Measurements from ENCODE around the gene GPR15.

The GPR15 gene

DNA sequence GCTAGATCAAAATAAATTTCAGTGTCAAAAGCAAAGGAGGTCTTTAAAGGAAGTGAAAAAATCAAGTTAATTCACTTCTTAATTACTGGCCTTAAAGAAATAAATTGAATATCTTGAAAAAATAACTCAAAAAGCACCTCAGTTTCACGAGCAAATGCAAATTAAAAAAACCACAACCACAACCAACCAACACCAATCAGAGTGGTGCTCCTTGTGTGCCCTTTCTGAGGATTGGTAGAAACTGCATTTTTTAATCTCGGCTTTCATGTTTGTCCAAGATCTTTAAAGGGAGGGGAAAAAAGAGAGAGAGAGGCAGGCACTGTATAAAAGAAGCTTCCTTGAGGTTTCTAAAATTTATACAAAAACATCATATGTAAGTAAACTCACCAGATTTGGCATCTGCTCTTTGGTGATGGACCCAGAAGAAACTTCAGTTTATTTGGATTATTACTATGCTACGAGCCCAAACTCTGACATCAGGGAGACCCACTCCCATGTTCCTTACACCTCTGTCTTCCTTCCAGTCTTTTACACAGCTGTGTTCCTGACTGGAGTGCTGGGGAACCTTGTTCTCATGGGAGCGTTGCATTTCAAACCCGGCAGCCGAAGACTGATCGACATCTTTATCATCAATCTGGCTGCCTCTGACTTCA is at the start of gene GPR15:
Gene GPR15, plus strand, starts transcription at position 357 of the 653 bp plus-strand sequence. Its CDS starts 56 bp downstream, at position 413.
- no peak for DNase-seq

- no peak for DNase-seq
Observed at GRCh38 chr3:98482717-98483482, 48.9 kb upstream of the GPR15 start.

- no peak for DNase-seq
Observed at GRCh38 chr3:98483626-98484025, 48.2 kb upstream of the GPR15 start.

GRCh38 chr3:98497381-98497780 is 34.4 kb upstream of the GPR15 start, which contains the start of gene OR5K2:
TSS of gene OR5K2 (plus strand) at chr3:98497681. CDS start at chr3:98497681, 0 bp downstream.
- DNase-seq = no peak

DNA sequence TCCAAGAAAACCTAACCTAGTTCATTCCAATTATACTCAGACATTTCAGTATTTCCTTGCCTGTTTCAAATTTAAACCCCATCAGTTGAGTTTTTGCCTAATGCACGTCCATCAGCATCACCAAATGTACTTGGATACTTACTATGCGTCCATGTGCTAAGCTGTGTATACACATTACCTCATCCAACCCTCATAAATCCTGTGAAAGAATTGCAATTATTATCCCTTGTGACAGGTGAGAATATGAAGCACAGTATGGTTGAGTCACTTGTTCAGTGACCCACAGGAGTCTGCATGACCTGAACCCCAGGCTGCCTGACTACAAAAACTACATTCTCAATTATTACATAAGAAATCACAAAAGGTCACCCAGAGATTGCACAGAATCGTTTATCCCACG is 31.8 kb upstream of the GPR15 start:
- no peak for DNase-seq

GRCh38 chr3:98501270-98501669 is 30.5 kb upstream of the GPR15 start:
- peak; percentile 14 for DNase-seq

DNA sequence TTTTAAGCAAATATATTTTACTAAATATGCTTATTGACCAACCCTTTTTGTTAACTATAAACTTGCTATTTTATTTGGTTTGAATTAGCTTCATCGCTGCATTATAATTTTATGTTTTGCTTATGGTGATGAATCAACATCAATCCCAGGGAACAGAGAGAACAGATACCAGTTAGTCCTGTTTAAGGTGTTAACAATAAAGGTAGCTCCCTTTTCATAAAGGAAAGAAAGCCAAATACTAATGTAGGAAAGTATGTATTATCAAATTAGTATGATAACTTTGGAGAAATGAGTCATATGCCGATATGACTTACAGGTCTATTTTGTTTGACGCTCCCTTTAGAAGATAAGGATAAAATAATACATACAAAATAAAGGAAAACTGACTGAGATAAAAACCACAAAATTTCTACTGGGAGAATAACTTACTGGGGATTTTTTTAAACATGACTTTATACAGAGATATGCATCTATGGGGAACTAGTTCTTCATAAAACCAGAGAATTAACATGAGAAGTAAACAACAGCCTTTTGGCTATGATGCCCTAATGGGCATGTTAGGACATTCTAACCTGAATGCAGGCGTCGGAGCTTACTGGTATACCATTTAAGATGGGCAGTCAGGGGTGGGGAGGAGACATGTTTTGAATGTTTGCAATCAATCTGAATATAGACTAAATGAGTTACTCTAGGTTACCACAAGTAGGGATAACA is 29.8 kb upstream of the GPR15 start:
- no peak for DNase-seq

- no peak for DNase-seq
Observed at GRCh38 chr3:98504539-98504938, 27.2 kb upstream of the GPR15 start.

DNA sequence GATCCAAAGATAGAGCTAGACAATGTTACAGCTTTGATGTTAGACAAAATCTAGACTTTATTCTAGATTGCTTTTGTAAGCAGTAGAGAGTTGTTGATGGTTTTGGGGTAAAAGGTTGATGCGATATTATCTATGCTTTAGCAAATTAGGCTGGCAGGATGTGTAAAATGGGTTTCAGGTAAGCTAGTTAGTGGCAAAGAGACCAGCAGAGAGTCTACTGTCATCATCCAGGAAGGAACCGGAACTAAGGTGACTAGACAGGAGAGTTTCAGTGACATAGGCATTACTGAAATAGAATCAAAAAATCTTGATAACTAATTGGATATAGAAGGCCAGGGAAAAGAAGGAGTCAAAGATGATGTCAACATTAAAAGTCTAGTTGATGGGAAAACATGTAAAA is 23.2 kb upstream of the GPR15 start:
- no peak for DNase-seq

DNA sequence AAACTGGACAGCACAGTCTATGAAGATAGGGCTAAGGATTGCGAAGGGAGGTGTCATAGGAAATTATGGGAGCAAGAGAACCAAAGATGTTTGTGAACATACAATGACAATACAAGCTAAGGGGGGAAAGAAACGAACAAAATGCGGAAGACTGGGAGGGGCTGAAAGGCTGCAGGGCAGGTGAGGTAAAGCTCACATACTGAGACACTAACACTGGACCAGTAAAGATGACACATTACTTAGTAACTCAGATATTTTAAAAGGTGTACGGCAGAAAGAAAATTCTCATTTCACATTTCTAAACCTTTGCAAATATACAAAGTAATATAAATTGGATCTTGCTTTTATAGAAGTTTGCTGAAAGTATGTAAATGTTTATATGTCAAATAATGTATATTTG is 19.2 kb upstream of the GPR15 start:
- no peak for DNase-seq

- DNase-seq = no peak
Observed at GRCh38 chr3:98513091-98513511, 18.7 kb upstream of the GPR15 start.

- DNase-seq = no peak
Observed at GRCh38 chr3:98513736-98514135, 18.0 kb upstream of the GPR15 start.

DNA sequence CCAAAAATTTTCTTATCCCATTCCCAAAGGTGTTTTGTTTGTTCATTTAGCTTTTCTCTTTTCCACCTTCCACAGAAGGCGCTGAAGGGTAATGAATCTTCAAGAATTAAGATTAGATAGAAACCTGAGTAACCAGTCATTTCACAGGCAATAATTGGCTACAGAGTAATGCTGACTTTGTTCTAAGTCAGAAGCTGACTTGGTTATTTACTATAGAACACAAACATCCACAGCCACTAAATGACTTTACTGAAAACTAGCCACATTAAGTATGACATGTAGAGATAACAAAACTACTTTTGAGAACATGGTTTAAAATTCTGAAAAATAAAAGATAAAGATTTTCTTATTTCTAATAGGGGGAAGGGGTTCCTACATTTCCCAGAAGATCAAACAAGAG is 16.8 kb upstream of the GPR15 start:
- DNase-seq = no peak

DNA sequence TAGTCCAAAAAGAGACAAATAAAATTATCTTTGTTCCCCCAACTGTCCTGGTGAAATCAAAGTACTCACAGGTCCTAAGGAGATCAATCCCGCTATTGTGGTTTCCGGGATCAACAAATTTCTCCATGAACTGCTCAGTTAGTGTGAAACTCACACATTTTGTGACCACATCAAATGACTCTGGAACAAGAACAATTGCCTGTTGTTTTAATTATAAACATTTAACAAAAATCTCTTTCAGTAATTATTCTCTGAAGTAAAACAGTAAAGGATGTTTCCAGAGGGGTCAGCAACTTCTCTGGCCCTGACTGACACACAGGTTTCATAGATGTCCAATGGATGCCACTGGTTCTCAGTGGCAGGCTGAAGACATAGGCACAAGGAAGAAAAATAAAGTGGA is 13.0 kb upstream of the GPR15 start:
- no peak for DNase-seq

DNA sequence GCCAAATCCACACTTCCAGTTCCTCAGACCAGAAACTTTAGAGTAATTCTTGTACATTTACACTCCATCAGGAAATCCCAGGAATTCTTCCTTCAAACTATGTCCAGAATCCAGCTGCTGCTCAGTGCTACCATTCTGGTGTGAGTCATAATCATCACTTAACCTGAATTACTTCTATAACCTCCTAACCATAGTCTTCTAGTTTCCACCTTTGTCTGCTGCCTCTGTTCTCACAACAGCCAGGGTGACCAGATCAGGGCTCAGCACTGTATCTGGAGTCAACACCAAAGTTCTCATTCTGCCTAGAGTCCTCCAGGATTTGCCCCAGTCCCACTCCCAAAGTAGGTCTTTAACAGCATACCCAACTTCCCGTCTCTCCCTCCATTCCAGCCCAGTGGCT is 12.4 kb upstream of the GPR15 start:
- DNase-seq = no peak

DNA sequence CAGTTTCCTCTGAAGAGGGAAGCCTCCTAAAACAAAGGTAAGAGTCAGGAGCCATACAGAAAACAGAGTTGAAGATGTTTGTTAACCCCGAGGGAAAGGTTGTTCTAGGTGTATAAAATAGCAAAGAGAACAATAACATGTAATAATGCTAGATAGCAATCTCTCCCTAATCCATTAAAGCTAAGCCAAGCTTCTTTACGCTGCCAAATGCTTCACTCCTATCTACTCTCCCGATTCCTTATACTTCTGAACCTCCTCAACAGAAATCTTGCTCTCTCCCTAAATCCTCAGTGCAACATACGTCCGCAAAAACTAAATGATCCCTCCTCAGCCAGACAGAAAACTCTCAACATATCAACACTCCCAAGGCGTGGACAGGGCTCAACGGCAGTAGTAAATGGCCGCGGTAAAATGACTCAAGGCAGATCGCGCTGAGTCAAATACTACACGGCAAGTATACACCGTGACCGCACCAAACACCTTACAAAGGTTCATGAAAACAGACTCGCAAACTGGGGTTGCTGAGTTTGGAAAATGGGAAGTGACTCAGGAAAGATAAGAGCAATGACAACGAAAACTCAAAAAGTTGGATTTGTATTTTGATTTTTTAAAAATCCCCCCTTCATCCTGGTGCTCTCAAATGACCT is 9.8 kb upstream of the GPR15 start:
- peak; percentile 70 for DNase-seq

DNA sequence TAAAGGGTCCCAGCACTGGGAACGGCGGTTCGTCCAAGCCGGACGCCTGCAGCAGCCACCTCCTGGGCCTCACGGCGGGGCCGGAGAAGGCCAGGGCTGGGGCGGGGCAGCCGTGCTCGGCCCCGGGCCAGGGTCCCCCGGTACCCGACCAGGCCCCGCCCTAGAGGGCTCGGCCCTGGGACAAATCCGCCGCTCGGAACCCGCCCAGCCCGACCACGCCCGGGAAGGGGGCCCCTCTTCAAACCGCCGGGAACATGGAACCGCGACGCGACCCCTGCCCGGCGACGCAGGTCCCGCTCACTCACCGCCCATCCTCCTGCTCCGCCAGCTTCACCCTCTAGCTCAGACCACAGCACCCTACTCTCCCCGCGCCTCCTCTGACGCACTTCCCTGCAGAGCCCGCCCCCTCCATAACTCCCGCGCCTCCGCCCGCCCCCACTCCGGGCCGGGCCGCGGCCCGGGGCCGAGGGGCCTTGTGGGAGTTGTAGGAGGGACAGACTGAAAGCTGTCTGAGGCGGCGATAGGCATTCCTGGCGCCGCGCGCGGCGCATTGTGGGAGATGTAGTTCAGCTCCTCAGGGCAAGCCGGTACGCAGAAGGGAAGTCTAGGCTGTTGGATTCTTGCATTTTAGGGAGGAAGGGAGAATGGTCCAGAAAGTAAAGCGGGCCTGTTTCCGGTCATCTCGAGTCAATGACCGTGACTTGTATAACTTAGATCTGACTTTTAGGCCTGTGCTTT is 9.1 kb upstream of the GPR15 start, which contains the start of gene CLDND1:
Gene CLDND1, minus strand, starts transcription at position 359 of the 738 bp plus-strand sequence. CDS start 1,478 bp downstream, outside the sequence.
- DNase-seq = peak; percentile 99

GRCh38 chr3:98525494-98525893 is 6.3 kb upstream of the GPR15 start:
- no peak for DNase-seq

GRCh38 chr3:98528474-98529346 is 3.1 kb upstream of the GPR15 start:
- no peak for DNase-seq

DNA sequence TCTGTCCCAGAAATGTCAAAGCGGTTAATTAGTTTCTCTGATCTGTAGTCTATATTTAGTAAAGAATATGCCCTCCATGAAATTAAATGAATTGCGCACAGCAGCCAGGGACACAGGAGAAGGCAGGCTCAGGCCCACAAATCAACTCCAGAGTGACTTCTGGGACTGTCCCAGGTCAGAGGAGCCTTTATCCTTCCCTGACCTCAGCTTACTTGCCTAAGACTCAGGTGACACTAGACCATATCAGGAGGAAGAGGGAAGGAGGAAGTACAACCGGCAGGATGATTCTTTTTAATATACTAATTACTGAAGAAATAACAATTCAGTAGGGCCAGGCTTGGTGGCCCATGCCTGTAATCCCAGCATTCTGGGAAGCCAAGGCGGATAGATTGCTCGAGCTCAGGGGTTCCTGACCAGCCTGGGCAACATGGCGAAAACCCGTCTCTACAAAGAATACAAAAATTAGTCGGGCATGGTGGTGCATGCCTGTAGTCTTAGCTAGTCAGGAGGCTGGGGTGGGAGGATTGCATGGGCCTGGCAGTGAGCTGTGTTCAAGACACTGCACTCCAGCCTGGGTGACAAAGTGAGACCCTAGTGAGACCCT is 1.8 kb upstream of the GPR15 start:
- DNase-seq = no peak

- no peak for DNase-seq
Observed at GRCh38 chr3:98530676-98531075, 1.1 kb upstream of the GPR15 start.

All from NCI-H82 (cell line).